Measurements from ENCODE around the gene LHX6. TPM values are rescaled to one million over a fixed set of nuclear protein-coding genes. Genes with fewer than 3 reads are reported as not detected.
A peak's percentile ranks its signal among the peaks of the same experiment; 100 is the strongest.

LHX6 gene
- total and polyA plus RNA-seq, 9 of the 15 experiments (the other 6 are each of a cell fraction or from before 2014, with no cell fraction given) = 2.8 to 16.3 (median 7.9) TPM

DNA sequence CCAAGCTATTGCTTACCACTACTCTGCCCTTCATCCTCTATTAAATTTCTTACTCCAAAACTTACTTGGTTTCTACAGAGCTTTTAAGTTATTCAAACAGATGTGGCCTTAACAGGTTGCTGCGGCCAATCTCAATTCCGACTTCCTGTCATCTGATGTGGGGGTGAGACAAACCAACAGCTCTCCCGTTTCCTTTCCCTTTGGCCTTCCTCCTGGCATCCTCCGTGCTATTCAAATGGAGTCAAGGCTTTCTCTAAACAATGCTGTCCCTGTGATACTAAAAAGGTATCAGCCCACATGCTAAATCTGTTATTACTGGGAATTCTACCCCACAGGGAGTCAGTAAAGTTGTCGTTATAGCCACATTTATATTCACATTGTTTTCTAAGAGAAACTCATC lies 24.0 kb upstream of the LHX6 start:
- H3K4me1 ChIP-seq (replicated peaks in 1 of 2; ENCODE audit: control insufficient read depth in 2 of 2, insufficient read depth in 2 of 2, low read length in 2 of 2) = peaks cover 9 to 35% of the 10 kb centered on the region in 2 experiments
- H3K9ac ChIP-seq (ENCODE audit: insufficient read depth in 1 of 2, low read depth in 2 of 2, low read length in 2 of 2) = no peak overlapping the region
- FAIRE-seq (no peak), ATAC-seq (no peak), DNase-seq (ENCODE audit: extremely low read depth in 1 of 4, low spot score in 3 of 4) (no peak)
- H3K9me1 ChIP-seq (ENCODE audit: control insufficient read depth, insufficient read depth, low read length) = no peaks in the 10 kb centered on the region
- H3K9me3 ChIP-seq (replicated peaks; ENCODE audit: control insufficient read depth, insufficient read depth, low read depth, low read length) = no peaks in the 10 kb centered on the region
- intact Hi-C loops (cut with micrococcal nuclease) (no loop called here), in situ Hi-C loops (cut with MboI) (no loop called here)
- 0 out of 2 replicates have a peak, but pooled peaks have one; percentile 34 for TF ChIP-seq ZNF175 (CRISPR knock-in tag; IDR thresholded peaks at IDR 0.05; ENCODE audit: low read depth)
- no peak for TF ChIP-seq PURB (CRISPR knock-in tag; IDR thresholded peaks at IDR 0.05; ENCODE audit: low read depth)
- TF ChIP-seq ZC3H8 (IDR thresholded peaks at IDR 0.05) = no peak
- 0 out of 2 replicates have a peak, but pooled peaks have one; percentile 4 for TF ChIP-seq ZNF589 (CRISPR knock-in tag; IDR thresholded peaks at IDR 0.05; ENCODE audit: low read depth)
- 0 out of 2 replicates have a peak, but pooled peaks have one; percentile 40 for TF ChIP-seq GABPA (tag; conservative IDR thresholded peaks at IDR 0.05; ENCODE audit: low read depth)
- TF ChIP-seq, protein P1, sequence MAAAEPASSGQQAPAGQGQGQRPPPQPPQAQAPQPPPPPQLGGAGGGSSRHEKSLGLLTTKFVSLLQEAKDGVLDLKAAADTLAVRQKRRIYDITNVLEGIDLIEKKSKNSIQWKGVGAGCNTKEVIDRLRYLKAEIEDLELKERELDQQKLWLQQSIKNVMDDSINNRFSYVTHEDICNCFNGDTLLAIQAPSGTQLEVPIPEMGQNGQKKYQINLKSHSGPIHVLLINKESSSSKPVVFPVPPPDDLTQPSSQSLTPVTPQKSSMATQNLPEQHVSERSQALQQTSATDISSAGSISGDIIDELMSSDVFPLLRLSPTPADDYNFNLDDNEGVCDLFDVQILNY (CRISPR knock-in tag; IDR thresholded peaks at IDR 0.05) = no peak
- H3K36me3 ChIP-seq (ENCODE audit: control insufficient read depth, insufficient read depth, low read length) = peaks cover 76% of the 10 kb centered on the region
- peaks cover 45% of the 10 kb centered on the region for H3K79me2 ChIP-seq (ENCODE audit: control insufficient read depth, insufficient read depth, low read length)
- BruUV-seq (replicated peaks) = no TSS peak
- CTCF ChIA-PET (ENCODE audit: low intra/inter-chr PET ratio) = no interaction called here
- no peaks in the 10 kb centered on the region for H3K27me3 ChIP-seq (ENCODE audit: control insufficient read depth in 2 of 2, insufficient read depth in 2 of 2, low read length in 2 of 2)
- H3K4me3 ChIP-seq = no peak overlapping the region
- WGBS (ENCODE audit: insufficient coverage, low coverage, missing lambda C conversion rate) = 58% methylated on average over 5 of the region's 5 CpGs
- POLR2A ChIA-PET = interaction anchor here (1.4 kb wide), 1 partner anchor 11 kb away, joined by 6 read pairs; the partner anchor contains the start of genes MRRF and RBM18
- H3K27ac ChIP-seq (ENCODE audit: extremely low read depth, low read depth, low read length) = no peak overlapping the region
- H4K20me1 ChIP-seq (replicated peaks; ENCODE audit: control insufficient read depth, insufficient read depth, low read length) = no peaks in the 10 kb centered on the region
- H3K4me2 ChIP-seq (ENCODE audit: insufficient read depth, low read length) = no peak overlapping the region
- no peak overlapping the region for H2AFZ ChIP-seq (ENCODE audit: low read depth, low read length)

Data from K562 (cell line).